Vagina (tissue), 2 donors: ENCODE measurements around the gene PTBP1.

Source experiments
- POLR2A ChIP-seq, 2 donors: fragments of 450-650 bp; IDR thresholded peaks; one replicate each; pipeline ENCODE4 v1.6.1; 2017; ENCODE audit warnings: antibody characterized with exemption in 2 of 2, mild to moderate bottlenecking in 2 of 2, moderate library complexity in 2 of 2
- TF ChIP-seq, protein P1 (sequence below), 3 experiments: fragments of 450-650 bp in 2 of 3; fragments of 200-600 bp in 1 of 3; sonication (generic) in 1 of 3; IDR thresholded peaks; one replicate each; pipeline ENCODE4 v1.5.1; 2017 to 2019; ENCODE audit warnings: antibody characterized with exemption in 3 of 3, mild to moderate bottlenecking in 2 of 3, moderate library complexity in 2 of 3

DNA sequence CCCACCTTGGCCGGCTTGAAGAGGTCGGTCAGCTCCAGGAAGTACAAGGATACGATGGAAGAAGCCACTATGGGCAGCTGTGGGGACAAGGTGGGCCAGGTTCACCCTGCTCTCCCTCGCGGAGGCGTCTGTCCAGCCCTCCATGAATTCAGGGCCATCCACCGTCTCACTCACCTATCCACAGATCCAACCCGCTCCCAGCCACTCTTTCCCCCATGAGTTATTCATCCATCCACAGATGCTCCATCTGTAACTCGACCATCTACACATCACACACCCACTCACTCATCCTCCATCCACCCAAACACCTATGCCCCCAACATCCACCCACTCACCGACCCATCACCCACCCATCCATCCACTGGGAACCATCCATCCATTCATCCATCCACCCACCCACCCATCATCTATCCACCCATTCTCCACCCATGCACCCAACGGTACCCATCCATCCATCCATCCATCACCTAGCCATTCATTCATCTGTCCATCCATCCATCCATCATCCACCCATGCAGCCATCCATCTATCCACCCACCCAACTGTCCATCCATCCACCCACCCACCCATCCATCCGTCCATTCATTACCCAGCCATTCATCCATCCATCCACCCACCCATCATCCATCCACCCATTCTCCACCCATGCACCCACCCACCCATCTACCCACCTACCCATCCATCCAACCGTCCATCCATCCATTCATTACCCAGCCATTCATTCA is 18.7 kb downstream of the PTBP1 start:
- TF ChIP-seq POLR2A (IDR thresholded peaks at IDR 0.05): no peak
- TF ChIP-seq, protein P1, sequence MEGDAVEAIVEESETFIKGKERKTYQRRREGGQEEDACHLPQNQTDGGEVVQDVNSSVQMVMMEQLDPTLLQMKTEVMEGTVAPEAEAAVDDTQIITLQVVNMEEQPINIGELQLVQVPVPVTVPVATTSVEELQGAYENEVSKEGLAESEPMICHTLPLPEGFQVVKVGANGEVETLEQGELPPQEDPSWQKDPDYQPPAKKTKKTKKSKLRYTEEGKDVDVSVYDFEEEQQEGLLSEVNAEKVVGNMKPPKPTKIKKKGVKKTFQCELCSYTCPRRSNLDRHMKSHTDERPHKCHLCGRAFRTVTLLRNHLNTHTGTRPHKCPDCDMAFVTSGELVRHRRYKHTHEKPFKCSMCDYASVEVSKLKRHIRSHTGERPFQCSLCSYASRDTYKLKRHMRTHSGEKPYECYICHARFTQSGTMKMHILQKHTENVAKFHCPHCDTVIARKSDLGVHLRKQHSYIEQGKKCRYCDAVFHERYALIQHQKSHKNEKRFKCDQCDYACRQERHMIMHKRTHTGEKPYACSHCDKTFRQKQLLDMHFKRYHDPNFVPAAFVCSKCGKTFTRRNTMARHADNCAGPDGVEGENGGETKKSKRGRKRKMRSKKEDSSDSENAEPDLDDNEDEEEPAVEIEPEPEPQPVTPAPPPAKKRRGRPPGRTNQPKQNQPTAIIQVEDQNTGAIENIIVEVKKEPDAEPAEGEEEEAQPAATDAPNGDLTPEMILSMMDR (IDR thresholded peaks at IDR 0.05): no peak
